ENCODE data around the gene DNAJB14. TPM values are rescaled to one million over a fixed set of nuclear protein-coding genes. Genes with fewer than 3 reads are reported as not detected.
A peak's percentile ranks its signal among the peaks of the same experiment; 100 is the strongest.
"Not testable (repeated sequence)": the region's sequence is repeated elsewhere in the genome, so short reads cannot be mapped to it uniquely, and the experiment has no call there.

Gene DNAJB14
- total RNA-seq, 4 donors from 2014 or later, result 27.0 to 38.5 (median 31.7) TPM

- no peak for TF ChIP-seq POLR2A (IDR thresholded peaks at IDR 0.05)
- no peak for TF ChIP-seq CTCF (IDR thresholded peaks at IDR 0.05)
- no peak for TF ChIP-seq EP300 (IDR thresholded peaks at IDR 0.05)
- no peaks in the 10 kb centered on the region for H3K36me3 ChIP-seq
- no peak overlapping the region for H3K27ac ChIP-seq
- H3K4me1 ChIP-seq, result no peaks in the 10 kb centered on the region
- H3K9me3 ChIP-seq, result no peaks in the 10 kb centered on the region
- H3K4me3 ChIP-seq, result no peak overlapping the region
- no peak for DNase-seq (ENCODE audit: low spot score in 2 of 2)
- no peaks in the 10 kb centered on the region for H3K27me3 ChIP-seq
Observed at GRCh38 chr4:99965173-99965572, 18.8 kb upstream of the DNAJB14 start.

GRCh38 chr4:99961711-99962110, 15.3 kb upstream of the DNAJB14 start:
- Histone ChIP-seq H3K27ac (no peak overlapping the region), H3K9me3 (peaks cover 0 to 3% (median 0%) of the 10 kb centered on the region in 4 donors), H3K27me3 (no peaks in the 10 kb centered on the region), H3K4me1 (no peaks in the 10 kb centered on the region), H3K4me3 (no peak overlapping the region), H3K36me3 (no peaks in the 10 kb centered on the region)
- no peak for DNase-seq (ENCODE audit: low spot score in 2 of 2)
- TF ChIP-seq CTCF (IDR thresholded peaks at IDR 0.05) (no peak), EP300 (IDR thresholded peaks at IDR 0.05) (no peak), POLR2A (IDR thresholded peaks at IDR 0.05) (no peak)
- WGBS, 2 donors, result 94 to 100% methylated on average over 1 of the region's 1 CpG

- TF ChIP-seq EP300 (IDR thresholded peaks at IDR 0.05) (no peak), POLR2A (IDR thresholded peaks at IDR 0.05) (no peak), CTCF (IDR thresholded peaks at IDR 0.05) (no peak)
- Histone ChIP-seq H3K27me3 (no peaks in the 10 kb centered on the region), H3K27ac (no peak overlapping the region), H3K36me3 (no peaks in the 10 kb centered on the region), H3K4me3 (no peak overlapping the region), H3K4me1 (no peaks in the 10 kb centered on the region), H3K9me3 (peaks cover 0 to 3% (median 0%) of the 10 kb centered on the region in 4 donors)
- DNase-seq (ENCODE audit: low spot score in 2 of 2), result no peak
- 88 to 92% methylated on average over 2 of the region's 2 CpGs for WGBS, 2 donors
Observed at GRCh38 chr4:99960648-99961047, 14.2 kb upstream of the DNAJB14 start.

- not testable (repeated sequence) for DNase-seq (ENCODE audit: low spot score in 2 of 2); H3K4me1 ChIP-seq; H3K27ac ChIP-seq; H3K9me3 ChIP-seq; H3K4me3 ChIP-seq; H3K36me3 ChIP-seq; H3K27me3 ChIP-seq
- 91 to 100% methylated on average over 3 of the region's 3 CpGs for WGBS, 2 donors
Observed at GRCh38 chr4:99958207-99958606, 11.8 kb upstream of the DNAJB14 start.

DNA sequence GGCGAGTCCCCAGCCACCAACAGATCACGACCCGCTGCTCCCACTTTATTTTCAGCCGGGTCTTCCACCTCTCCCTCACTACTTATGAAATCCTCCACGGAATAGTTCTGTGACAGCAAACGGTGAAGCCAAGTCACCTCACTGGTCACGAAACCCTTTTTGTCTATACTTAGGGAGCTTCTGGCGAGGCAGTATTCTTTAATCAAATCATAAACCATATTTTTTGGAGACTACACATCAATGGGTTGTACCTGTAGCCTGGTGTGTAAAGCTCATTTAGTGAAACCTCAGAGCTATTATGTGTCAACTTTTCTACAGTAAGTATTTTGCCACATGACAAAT, 4.5 kb upstream of the DNAJB14 start:
- Histone ChIP-seq H3K27ac (peak overlapping the region; percentile 79 to 98 (median 92)), H3K27me3 (no peaks in the 10 kb centered on the region), H3K36me3 (no peaks in the 10 kb centered on the region), H3K4me1 (peaks cover 0 to 35% (median 11%) of the 10 kb centered on the region in 4 donors), H3K9me3 (no peaks in the 10 kb centered on the region), H3K4me3 (peak overlapping the region; percentile 57 to 94 (median 61))
- DNase-seq (ENCODE audit: low spot score in 2 of 2), result no peak
- TF ChIP-seq POLR2A (IDR thresholded peaks at IDR 0.05) (no peak), CTCF (IDR thresholded peaks at IDR 0.05) (no peak), EP300 (IDR thresholded peaks at IDR 0.05) (no peak)
- 1% methylated on average over 8 of the region's 8 CpGs for WGBS, 2 donors
